ENCODE measurements around the gene PIAS2. TPM values are rescaled to one million over a fixed set of nuclear protein-coding genes. Genes with fewer than 3 reads are reported as not detected.

The PIAS2 gene
- polyA plus RNA-seq, 2 donors = 2.3 to 3.8 TPM

DNA sequence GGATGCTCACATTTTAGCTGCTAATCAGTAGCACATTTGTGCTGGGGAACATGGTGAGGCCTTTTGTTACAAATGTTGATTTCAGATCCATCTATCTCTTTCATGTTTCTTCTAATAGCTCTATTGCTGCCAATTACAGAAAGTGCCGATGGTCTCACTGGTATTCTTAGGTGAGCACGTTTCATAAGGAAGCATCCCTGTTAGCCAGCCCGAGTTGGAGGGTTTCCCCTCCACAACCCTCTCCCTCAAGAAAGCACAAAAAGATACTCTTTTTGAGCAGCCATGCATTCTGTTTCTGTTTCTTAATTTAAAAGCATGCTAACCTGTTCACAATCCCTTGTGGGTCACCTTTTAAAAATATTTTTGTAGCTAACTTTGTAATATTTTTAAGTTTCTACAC is 129.6 kb downstream of the PIAS2 start:
- no peaks in the 10 kb centered on the region for H3K36me3 ChIP-seq (ENCODE audit: control insufficient read depth in 2 of 2, insufficient read depth in 2 of 2, low read length in 1 of 2)
- no peak overlapping the region for H3K4me3 ChIP-seq (ENCODE audit: low read depth in 1 of 2, low read length in 2 of 2)
- H3K9me3 ChIP-seq (ENCODE audit: control insufficient read depth in 2 of 2, insufficient read depth in 1 of 2, low read depth in 1 of 2, low read length in 1 of 2) = peaks cover 0 to 3% of the 10 kb centered on the region in 2 donors
- H3K27ac ChIP-seq (ENCODE audit: low read depth in 2 of 2, low read length in 1 of 2) = no peak overlapping the region
- 82 to 85% methylated on average over 3 of the region's 3 CpGs for WGBS, 2 donors
- no peaks in the 10 kb centered on the region for H3K27me3 ChIP-seq (ENCODE audit: control insufficient read depth in 1 of 2, insufficient read depth in 2 of 2, low read length in 2 of 2)
- no peaks in the 10 kb centered on the region for H3K4me1 ChIP-seq (ENCODE audit: control insufficient read depth in 2 of 2, insufficient read depth in 2 of 2, low read length in 1 of 2)

DNA sequence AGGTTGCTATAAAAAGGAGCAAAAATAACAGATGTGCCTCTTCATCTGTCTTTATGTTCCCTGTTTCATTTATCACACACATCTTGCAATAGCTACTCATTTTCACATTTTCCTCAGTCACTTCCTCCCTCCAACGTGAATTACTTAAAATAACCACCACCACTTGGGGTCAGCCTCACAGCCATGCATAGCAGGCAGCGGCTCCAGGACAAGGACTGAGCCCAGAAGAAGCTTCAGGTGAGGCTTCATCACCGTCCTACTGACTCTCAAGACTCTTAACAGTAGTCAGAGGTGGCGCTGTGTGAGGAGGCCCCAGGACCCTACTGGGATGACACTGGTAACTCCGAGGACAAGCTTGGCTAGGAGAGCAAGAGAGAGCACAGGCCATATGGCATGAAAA is 144.9 kb downstream of the PIAS2 start:
- 57 to 66% methylated on average over 5 of the region's 5 CpGs for WGBS, 2 donors
- H3K4me1 ChIP-seq (ENCODE audit: control insufficient read depth in 2 of 2, insufficient read depth in 2 of 2, low read length in 1 of 2) = no peaks in the 10 kb centered on the region

DNA sequence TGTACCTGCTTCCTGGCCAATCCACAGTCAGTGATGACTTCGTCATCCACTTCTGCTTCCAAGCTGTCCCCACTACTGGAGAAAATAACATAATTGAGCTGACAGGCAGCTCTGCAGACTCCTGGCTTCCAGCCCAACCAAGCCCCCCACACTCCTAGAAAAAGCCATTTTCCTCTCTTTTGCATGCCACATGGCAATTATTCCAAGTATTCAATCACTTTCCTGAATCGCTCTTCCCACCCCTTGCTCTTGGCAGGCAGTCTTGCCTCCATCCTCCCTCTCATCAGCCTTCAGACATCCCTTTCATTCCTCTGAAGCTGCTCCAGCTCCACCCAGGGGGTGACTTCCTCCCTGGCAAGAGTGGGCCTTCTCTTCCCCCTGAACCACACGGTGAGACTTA is 146.2 kb downstream of the PIAS2 start:
- 48 to 55% methylated on average over 3 of the region's 3 CpGs for WGBS, 2 donors
- no peak overlapping the region for H3K4me3 ChIP-seq (ENCODE audit: low read depth in 1 of 2, low read length in 2 of 2)
- no peak overlapping the region for H3K27ac ChIP-seq (ENCODE audit: low read depth in 2 of 2, low read length in 1 of 2)
- peaks cover 0 to 2% of the 10 kb centered on the region in 2 donors for H3K9me3 ChIP-seq (ENCODE audit: control insufficient read depth in 2 of 2, insufficient read depth in 1 of 2, low read depth in 1 of 2, low read length in 1 of 2)
- no peaks in the 10 kb centered on the region for H3K4me1 ChIP-seq (ENCODE audit: control insufficient read depth in 2 of 2, insufficient read depth in 2 of 2, low read length in 1 of 2)
- H3K27me3 ChIP-seq (ENCODE audit: control insufficient read depth in 1 of 2, insufficient read depth in 2 of 2, low read length in 2 of 2) = no peaks in the 10 kb centered on the region
- H3K36me3 ChIP-seq (ENCODE audit: control insufficient read depth in 2 of 2, insufficient read depth in 2 of 2, low read length in 1 of 2) = no peaks in the 10 kb centered on the region

More for the DNA sequence above, 144.9 kb downstream of the PIAS2 start:
- H3K27me3 ChIP-seq (ENCODE audit: control insufficient read depth in 1 of 2, insufficient read depth in 2 of 2, low read length in 2 of 2) = no peaks in the 10 kb centered on the region
- no peak overlapping the region for H3K27ac ChIP-seq (ENCODE audit: low read depth in 2 of 2, low read length in 1 of 2)
- peaks cover 0 to 2% of the 10 kb centered on the region in 2 donors for H3K9me3 ChIP-seq (ENCODE audit: control insufficient read depth in 2 of 2, insufficient read depth in 1 of 2, low read depth in 1 of 2, low read length in 1 of 2)
- no peaks in the 10 kb centered on the region for H3K36me3 ChIP-seq (ENCODE audit: control insufficient read depth in 2 of 2, insufficient read depth in 2 of 2, low read length in 1 of 2)
- H3K4me3 ChIP-seq (ENCODE audit: low read depth in 1 of 2, low read length in 2 of 2) = no peak overlapping the region

DNA sequence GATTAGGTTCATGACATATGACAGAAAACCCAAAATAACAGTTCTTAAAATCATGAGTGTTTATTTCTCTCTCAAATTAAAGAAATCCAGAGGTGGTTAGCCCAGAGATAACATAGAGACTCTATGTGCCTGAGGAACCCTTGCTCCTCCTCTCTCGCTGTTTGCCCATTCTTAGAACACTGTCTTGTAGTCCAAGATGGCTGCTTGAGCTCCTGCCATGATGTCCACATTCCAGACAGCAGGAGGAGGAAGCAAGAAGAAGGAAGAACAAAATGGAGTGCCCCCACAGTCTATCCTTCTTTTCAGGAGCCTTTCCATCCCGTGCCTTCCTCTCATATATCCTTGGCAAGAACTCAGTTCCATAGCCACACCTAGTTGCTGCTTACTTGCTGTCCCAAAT is 146.6 kb downstream of the PIAS2 start:
- no peaks in the 10 kb centered on the region for H3K27me3 ChIP-seq (ENCODE audit: control insufficient read depth in 1 of 2, insufficient read depth in 2 of 2, low read length in 2 of 2)
- WGBS, 2 donors = 72 to 81% methylated on average over 2 of the region's 2 CpGs
- H3K36me3 ChIP-seq (ENCODE audit: control insufficient read depth in 2 of 2, insufficient read depth in 2 of 2, low read length in 1 of 2) = no peaks in the 10 kb centered on the region
- H3K9me3 ChIP-seq (ENCODE audit: control insufficient read depth in 2 of 2, insufficient read depth in 1 of 2, low read depth in 1 of 2, low read length in 1 of 2) = peaks cover 0 to 2% of the 10 kb centered on the region in 2 donors
- no peak overlapping the region for H3K4me3 ChIP-seq (ENCODE audit: low read depth in 1 of 2, low read length in 2 of 2)
- H3K27ac ChIP-seq (ENCODE audit: low read depth in 2 of 2, low read length in 1 of 2) = no peak overlapping the region
- no peaks in the 10 kb centered on the region for H3K4me1 ChIP-seq (ENCODE audit: control insufficient read depth in 2 of 2, insufficient read depth in 2 of 2, low read length in 1 of 2)

DNA sequence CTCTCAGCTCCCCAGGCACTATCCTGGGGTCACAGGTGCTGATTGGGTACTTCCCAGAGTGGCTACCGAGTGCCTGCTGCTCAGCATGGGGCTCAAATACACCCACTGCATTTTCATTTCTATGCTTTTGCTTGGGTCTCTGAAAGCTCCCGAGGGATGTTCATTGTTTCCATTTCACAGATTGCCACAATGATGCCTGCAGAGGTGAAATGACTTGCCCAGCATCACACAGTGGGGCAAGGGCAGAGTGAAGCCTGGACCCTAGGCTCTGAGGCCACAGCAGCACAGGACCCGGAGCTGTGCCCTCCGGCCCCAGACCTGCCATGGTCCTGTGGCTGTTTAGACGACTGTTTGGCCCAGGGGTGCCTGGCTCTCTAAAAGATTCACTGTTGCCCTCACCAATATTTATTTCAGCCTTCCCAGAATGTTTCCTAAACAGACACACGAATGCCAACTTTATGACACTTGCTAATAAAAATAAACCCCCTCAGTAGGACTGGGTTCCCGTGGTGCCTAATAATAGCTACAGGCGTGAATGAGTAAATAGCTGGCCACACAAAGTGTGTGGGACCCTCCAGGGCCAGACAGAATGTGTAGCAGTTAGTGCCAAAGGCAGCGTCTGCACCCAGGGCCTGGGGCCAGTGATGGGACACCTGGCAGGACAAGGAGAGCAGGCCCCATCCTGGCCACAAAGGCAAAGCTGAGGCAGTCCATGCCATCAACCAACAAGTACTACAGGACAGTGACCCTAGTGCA is 149.0 kb downstream of the PIAS2 start:
- 63 to 68% methylated on average over 9 of the region's 9 CpGs for WGBS, 2 donors
- H3K36me3 ChIP-seq (ENCODE audit: control insufficient read depth in 2 of 2, insufficient read depth in 2 of 2, low read length in 1 of 2) = no peaks in the 10 kb centered on the region

DNA sequence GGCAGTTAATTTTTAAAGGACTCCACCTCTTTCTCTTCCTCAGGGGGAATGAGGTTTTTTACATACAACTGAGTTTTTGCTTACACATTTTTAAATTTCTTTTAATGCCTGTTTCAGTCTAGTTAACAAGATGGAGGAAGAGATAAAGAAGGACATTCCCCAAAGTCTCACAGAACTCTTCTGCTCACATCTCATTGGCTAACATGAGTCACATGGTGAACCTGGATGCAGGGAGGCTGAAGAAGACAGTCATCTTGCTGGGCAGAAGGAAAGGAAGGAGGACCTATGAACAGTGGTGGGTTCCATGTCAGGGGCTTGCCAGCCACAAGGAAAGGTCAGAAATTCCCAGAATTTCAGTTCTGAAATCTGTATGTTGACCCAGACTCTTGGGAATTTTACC is 150.1 kb downstream of the PIAS2 start:
- Histone ChIP-seq H3K9me3 (ENCODE audit: control insufficient read depth in 2 of 2, insufficient read depth in 1 of 2, low read depth in 1 of 2, low read length in 1 of 2) (peaks cover 0 to 2% of the 10 kb centered on the region in 2 donors), H3K27me3 (ENCODE audit: control insufficient read depth in 1 of 2, insufficient read depth in 2 of 2, low read length in 2 of 2) (no peaks in the 10 kb centered on the region), H3K36me3 (ENCODE audit: control insufficient read depth in 2 of 2, insufficient read depth in 2 of 2, low read length in 1 of 2) (no peaks in the 10 kb centered on the region), H3K4me1 (ENCODE audit: control insufficient read depth in 2 of 2, insufficient read depth in 2 of 2, low read length in 1 of 2) (no peaks in the 10 kb centered on the region), H3K27ac (ENCODE audit: low read depth in 2 of 2, low read length in 1 of 2) (no peak overlapping the region), H3K4me3 (ENCODE audit: low read depth in 1 of 2, low read length in 2 of 2) (no peak overlapping the region)

More for the DNA sequence above, 149.0 kb downstream of the PIAS2 start:
- Histone ChIP-seq H3K27me3 (ENCODE audit: control insufficient read depth in 1 of 2, insufficient read depth in 2 of 2, low read length in 2 of 2) (no peaks in the 10 kb centered on the region), H3K27ac (ENCODE audit: low read depth in 2 of 2, low read length in 1 of 2) (no peak overlapping the region), H3K4me3 (ENCODE audit: low read depth in 1 of 2, low read length in 2 of 2) (no peak overlapping the region), H3K4me1 (ENCODE audit: control insufficient read depth in 2 of 2, insufficient read depth in 2 of 2, low read length in 1 of 2) (no peaks in the 10 kb centered on the region), H3K9me3 (ENCODE audit: control insufficient read depth in 2 of 2, insufficient read depth in 1 of 2, low read depth in 1 of 2, low read length in 1 of 2) (peaks cover 0 to 2% of the 10 kb centered on the region in 2 donors)

DNA sequence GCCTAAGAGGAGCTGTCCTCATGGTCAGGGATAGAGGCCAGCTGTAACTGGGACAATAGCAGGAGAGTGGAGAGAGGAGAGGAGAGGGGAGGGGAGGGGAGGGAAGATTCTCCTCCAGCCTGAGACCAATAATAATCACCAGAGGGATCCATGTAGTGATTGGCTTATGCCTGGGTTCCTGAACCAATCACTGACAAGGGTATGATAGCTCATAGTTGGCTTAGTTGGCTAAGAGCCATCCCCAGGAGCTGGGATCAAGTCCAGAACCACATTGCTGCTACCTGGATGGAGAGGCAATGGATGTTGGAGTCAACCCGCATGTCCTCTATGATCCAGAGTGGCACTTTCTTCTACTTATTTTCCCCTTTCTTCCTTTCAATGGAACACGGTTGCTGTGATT is 152.7 kb downstream of the PIAS2 start:
- 90% methylated on average over 2 of the region's 2 CpGs for WGBS, 2 donors
- Histone ChIP-seq H3K27me3 (ENCODE audit: control insufficient read depth in 1 of 2, insufficient read depth in 2 of 2, low read length in 2 of 2) (peaks cover 0 to 2% of the 10 kb centered on the region in 2 donors), H3K9me3 (ENCODE audit: control insufficient read depth in 2 of 2, insufficient read depth in 1 of 2, low read depth in 1 of 2, low read length in 1 of 2) (peaks cover 0 to 2% of the 10 kb centered on the region in 2 donors), H3K4me1 (ENCODE audit: control insufficient read depth in 2 of 2, insufficient read depth in 2 of 2, low read length in 1 of 2) (no peaks in the 10 kb centered on the region), H3K27ac (ENCODE audit: low read depth in 2 of 2, low read length in 1 of 2) (no peak overlapping the region), H3K4me3 (ENCODE audit: low read depth in 1 of 2, low read length in 2 of 2) (no peak overlapping the region), H3K36me3 (ENCODE audit: control insufficient read depth in 2 of 2, insufficient read depth in 2 of 2, low read length in 1 of 2) (no peaks in the 10 kb centered on the region)

DNA sequence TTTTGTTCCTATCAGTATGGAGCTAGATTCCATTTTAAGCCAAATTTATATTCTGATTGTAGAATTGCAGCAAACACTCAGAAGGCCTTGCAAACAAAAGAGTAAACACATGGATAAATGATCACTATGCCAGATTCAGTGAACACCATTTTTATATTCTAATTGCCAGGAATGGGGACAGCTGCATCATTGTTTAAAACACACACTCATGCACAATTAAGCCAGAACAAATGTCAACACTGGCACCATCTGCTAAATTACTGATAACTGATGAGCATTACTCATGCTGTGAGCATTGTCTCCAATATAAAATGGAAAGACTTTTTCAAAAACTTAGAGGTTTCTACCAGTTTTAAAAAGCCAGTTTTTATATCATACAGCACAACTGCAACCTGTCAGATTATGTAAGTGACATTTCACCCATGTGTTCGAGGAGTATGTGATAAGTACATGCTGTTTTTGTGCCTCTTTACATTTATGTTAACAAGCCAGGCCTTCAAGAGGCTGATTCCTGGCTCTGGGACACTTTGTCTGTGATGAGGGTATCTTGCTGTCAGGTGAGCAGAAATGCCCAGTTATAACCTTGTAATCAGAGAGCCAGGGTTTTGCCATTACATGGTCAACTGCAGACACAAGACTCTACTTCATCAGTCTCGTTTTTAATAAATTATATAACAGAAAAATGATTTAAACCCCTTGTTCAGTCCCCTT is 156.1 kb downstream of the PIAS2 start:
- Histone ChIP-seq H3K27me3 (ENCODE audit: control insufficient read depth in 1 of 2, insufficient read depth in 2 of 2, low read length in 2 of 2) (peaks cover 2 to 10% of the 10 kb centered on the region in 2 donors), H3K4me3 (ENCODE audit: low read depth in 1 of 2, low read length in 2 of 2) (no peak overlapping the region), H3K27ac (ENCODE audit: low read depth in 2 of 2, low read length in 1 of 2) (no peak overlapping the region), H3K4me1 (ENCODE audit: control insufficient read depth in 2 of 2, insufficient read depth in 2 of 2, low read length in 1 of 2) (peaks cover 0 to 9% of the 10 kb centered on the region in 2 donors), H3K36me3 (ENCODE audit: control insufficient read depth in 2 of 2, insufficient read depth in 2 of 2, low read length in 1 of 2) (no peaks in the 10 kb centered on the region), H3K9me3 (ENCODE audit: control insufficient read depth in 2 of 2, insufficient read depth in 1 of 2, low read depth in 1 of 2, low read length in 1 of 2) (no peaks in the 10 kb centered on the region)
- WGBS, 2 donors = 60 to 67% methylated on average over 2 of the region's 2 CpGs

DNA sequence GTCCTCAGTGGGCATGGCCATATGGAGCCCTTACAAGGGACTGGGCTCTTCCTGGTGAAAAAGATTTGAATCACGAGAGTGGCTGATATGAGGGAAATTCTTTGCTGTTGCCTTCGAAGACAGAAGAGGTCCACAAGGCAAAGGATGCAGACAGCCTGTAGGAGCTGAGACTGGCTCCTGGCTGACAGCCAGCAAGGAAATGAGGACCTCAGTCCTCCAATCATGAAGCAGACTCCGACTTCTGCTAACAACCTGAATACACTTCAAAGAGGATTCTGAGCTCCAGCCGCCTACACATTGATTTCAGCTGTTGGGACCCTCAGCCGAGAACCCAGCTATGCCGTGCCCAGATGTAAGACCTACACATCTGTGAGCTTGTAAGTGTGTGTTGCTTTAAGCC is 157.4 kb downstream of the PIAS2 start:
- Histone ChIP-seq H3K9me3 (ENCODE audit: control insufficient read depth in 2 of 2, insufficient read depth in 1 of 2, low read depth in 1 of 2, low read length in 1 of 2) (no peaks in the 10 kb centered on the region), H3K27ac (ENCODE audit: low read depth in 2 of 2, low read length in 1 of 2) (no peak overlapping the region), H3K36me3 (ENCODE audit: control insufficient read depth in 2 of 2, insufficient read depth in 2 of 2, low read length in 1 of 2) (no peaks in the 10 kb centered on the region), H3K27me3 (ENCODE audit: control insufficient read depth in 1 of 2, insufficient read depth in 2 of 2, low read length in 2 of 2) (peaks cover 2 to 16% of the 10 kb centered on the region in 2 donors), H3K4me1 (ENCODE audit: control insufficient read depth in 2 of 2, insufficient read depth in 2 of 2, low read length in 1 of 2) (peaks cover 2 to 9% of the 10 kb centered on the region in 2 donors), H3K4me3 (ENCODE audit: low read depth in 1 of 2, low read length in 2 of 2) (no peak overlapping the region)
- 48 to 58% methylated on average over 6 of the region's 6 CpGs for WGBS, 2 donors
